IMR-90 (cell line): ENCODE measurements around the gene HPN. TPM values are rescaled to one million over a fixed set of nuclear protein-coding genes. Genes with fewer than 3 reads are reported as not detected.

Experiments used
- ATAC-seq: fragments of 200-7000 bp; cut with Tn5 transposase; 2 replicates; pipeline ENCODE4 v1.9.1; 2020; ENCODE audit warnings: low read depth, mild to moderate bottlenecking, moderate library complexity
- BruUV-seq: library from RNA; stranded (reverse); fragments of 400-500 nt; replicated peaks from 2 replicates; lab custom pipeline; 2021; lab: Mats Ljungman, UMichigan
- CTCF ChIA-PET: fragments of 300-600 bp; formaldehyde crosslinking; extraction: SDS; loops from one replicate; lab custom pipeline; 2021; ENCODE audit warnings: antibody characterized with exemption; lab: Yijun Ruan, JAX
- POLR2A ChIA-PET: fragments of 300-600 bp; sonication (Branson Sonifier 250); formaldehyde crosslinking; loops from one replicate; lab custom pipeline; 2022; ENCODE audit warnings: antibody characterized with exemption; ENCODE audit not compliant: unreplicated experiment; lab: Charles Lee
- DNase-seq: peaks from one replicate; pipeline ENCODE4 v3.0.0; 2013
- H2AFZ ChIP-seq: replicated peaks from 2 replicates; pipeline ENCODE3; 2013; ENCODE audit warnings: low read length, mild to moderate bottlenecking; ENCODE audit not compliant: poor library complexity
- H2AK5ac ChIP-seq: 2 replicates; pipeline ENCODE4 v1.6.1; 2013; ENCODE audit warnings: low read depth, low read length, inconsistent platforms
- H2AK9ac ChIP-seq: replicated peaks from 2 replicates; pipeline ENCODE3; 2013; ENCODE audit warnings: mild to moderate bottlenecking, low read depth, low read length, moderate library complexity; ENCODE audit not compliant: poor library complexity
- H2BK120ac ChIP-seq: 2 replicates; pipeline ENCODE4 v1.6.1; 2013; ENCODE audit warnings: low read depth, low read length, inconsistent platforms
- H2BK15ac ChIP-seq: 3 replicates; pipeline ENCODE4 v1.6.1; 2013; ENCODE audit warnings: low read depth, low read length, inconsistent platforms
- H2BK20ac ChIP-seq: 2 replicates; pipeline ENCODE4 v1.6.1; 2013; ENCODE audit warnings: low read depth, mild to moderate bottlenecking, inconsistent platforms, low read length, moderate library complexity
- H2BK5ac ChIP-seq: 2 replicates; pipeline ENCODE4 v1.6.1; 2013; ENCODE audit warnings: mild to moderate bottlenecking, low read depth, low read length, inconsistent platforms; ENCODE audit not compliant: poor library complexity, severe bottlenecking
- H3K14ac ChIP-seq: replicated peaks from 2 replicates; pipeline ENCODE4 v1.6.1; 2013; ENCODE audit warnings: low read depth, low read length, inconsistent platforms
- H3K18ac ChIP-seq: 2 replicates; pipeline ENCODE4 v1.6.1; 2013; ENCODE audit warnings: low read depth, low read length, control low read depth
- H3K23ac ChIP-seq: 2 replicates; pipeline ENCODE4 v1.6.1; 2013; ENCODE audit warnings: low read depth, low read length, inconsistent platforms
- H3K27ac ChIP-seq: 2 replicates; pipeline ENCODE4 v1.5.1; 2013; ENCODE audit warnings: mild to moderate bottlenecking, control low read depth, low read length; ENCODE audit not compliant: insufficient read depth
- H3K27me3 ChIP-seq: 2 replicates; pipeline ENCODE4 v1.6.1; 2013; ENCODE audit warnings: low read length; ENCODE audit not compliant: control insufficient read depth, insufficient read depth
- H3K36me3 ChIP-seq: 2 replicates; pipeline ENCODE4 v1.6.1; 2013; ENCODE audit warnings: low read length, mixed read lengths; ENCODE audit not compliant: control insufficient read depth, insufficient read depth
- H3K4ac ChIP-seq: 2 replicates; pipeline ENCODE4 v1.6.1; 2013; ENCODE audit warnings: low read depth, low read length, inconsistent platforms
- H3K4me1 ChIP-seq: 2 replicates; pipeline ENCODE4 v1.6.1; 2013; ENCODE audit warnings: low read length, mixed read lengths; ENCODE audit not compliant: control insufficient read depth, insufficient read depth
- H3K4me2 ChIP-seq: 2 replicates; pipeline ENCODE4 v1.6.1; 2013; ENCODE audit warnings: low read depth, mild to moderate bottlenecking, control low read depth, low read length, moderate library complexity
- H3K4me3 ChIP-seq: 2 replicates; pipeline ENCODE4 v1.5.1; 2013; ENCODE audit warnings: low read depth, mild to moderate bottlenecking, control low read depth, low read length, moderate library complexity; ENCODE audit not compliant: insufficient read depth
- H3K56ac ChIP-seq: 2 replicates; pipeline ENCODE4 v1.6.1; 2013; ENCODE audit warnings: low read length, inconsistent platforms; ENCODE audit not compliant: insufficient read depth; ENCODE audit errors: extremely low read depth
- H3K79me1 ChIP-seq, 2 experiments: 2 replicates each; pipeline ENCODE4 v1.6.1; 2013; ENCODE audit warnings: low read length in 2 of 2, inconsistent platforms in 1 of 2, low read depth in 1 of 2
- H3K9ac ChIP-seq: 2 replicates; pipeline ENCODE4 v1.6.1; 2013; ENCODE audit warnings: low read depth, low read length, control low read depth
- H3K9me1 ChIP-seq: 2 replicates; pipeline ENCODE4 v1.6.1; 2013; ENCODE audit warnings: low read length, inconsistent platforms; ENCODE audit not compliant: insufficient read depth
- H3K9me3 ChIP-seq: 2 replicates; pipeline ENCODE4 v1.6.1; 2013; ENCODE audit warnings: low read length; ENCODE audit not compliant: control insufficient read depth, insufficient read depth
- H4K20me1 ChIP-seq: 2 replicates; pipeline ENCODE4 v1.6.1; 2013; ENCODE audit warnings: low read length, inconsistent platforms; ENCODE audit not compliant: insufficient read depth
- H4K5ac ChIP-seq: 2 replicates; pipeline ENCODE4 v1.6.1; 2013; ENCODE audit warnings: mild to moderate bottlenecking, low read depth, low read length, control low read depth
- H4K8ac ChIP-seq, 2 experiments: 2 replicates each; pipeline ENCODE4 v1.6.1; 2013; ENCODE audit warnings: low read depth in 2 of 2, low read length in 2 of 2, control low read depth in 1 of 2, inconsistent platforms in 1 of 2
- H4K91ac ChIP-seq: 2 replicates; pipeline ENCODE4 v1.6.1; 2013; ENCODE audit warnings: low read depth, low read length, inconsistent platforms; ENCODE audit not compliant: insufficient read depth
- RAD21 ChIP-seq: IDR thresholded peaks from 2 replicates; pipeline ENCODE4 v1.6.1; 2012; ENCODE audit warnings: low read length, improper control_type of control experiment
- WGBS, 2 experiments: methylation state at CpG; one replicate each; pipeline versions ENCODE4 v1.1.5 to v1.1.7; 2013; ENCODE audit warnings: missing lambda C conversion rate in 2 of 2; ENCODE audit not compliant: insufficient read length in 1 of 2; ENCODE audit errors: extremely low coverage in 2 of 2; 5-methylcytosine and 5-hydroxymethylcytosine counted together
- dilution Hi-C: fragments of 300-500 bp; cut with HindIII; formaldehyde crosslinking; loops from one replicate; pipeline ENCODE4 v1.14.3; 2018; ENCODE audit warnings: low sequenced_read_pairs; ENCODE audit not compliant: unreplicated experiment
- in situ Hi-C: fragments of 300-500 bp; cut with MboI; formaldehyde crosslinking; loops from 3 replicates; pipeline ENCODE4 v1.14.3; 2019; ENCODE audit warnings: low sequenced_read_pairs, inconsistent platforms, mixed read lengths
- intact Hi-C: fragments of 100-400 bp; cut with micrococcal nuclease; formaldehyde crosslinking; loops from 2 replicates; pipeline ENCODE4 v1.10.0; 2022
- polyA plus RNA-seq, 3 experiments: library from polyadenylated mRNA; depleted of rRNA; stranded (reverse); fragments of >200 nt; gene quantifications; 2 replicates each; pipeline ENCODE4 v1.2.3, GENCODE V29; 2012; ENCODE audit warnings: low replicate concordance in 1 of 3
- total RNA-seq: library from RNA; depleted of rRNA; stranded (reverse); fragments of >200 nt; gene quantifications from 2 replicates; pipeline ENCODE4 v1.2.3, GENCODE V29; 2012
- TF ChIP-seq, protein P1 (sequence below): conservative IDR thresholded peaks from 2 replicates; pipeline ENCODE4 v1.5.1; 2012; ENCODE audit warnings: mild to moderate bottlenecking, low read depth, low read length, improper control_type of control experiment
- TF ChIP-seq, protein P2 (sequence below): fragments of 150-350 bp; IDR thresholded peaks from 2 replicates; pipeline ENCODE4 v1.6.1; 2016; ENCODE audit warnings: low read depth, mild to moderate bottlenecking, low read length, moderate library complexity, borderline replicate concordance

The HPN gene
- total and polyA plus RNA-seq, 2 of the 4 experiments (the other 2 are of a cell fraction), result not detected

DNA sequence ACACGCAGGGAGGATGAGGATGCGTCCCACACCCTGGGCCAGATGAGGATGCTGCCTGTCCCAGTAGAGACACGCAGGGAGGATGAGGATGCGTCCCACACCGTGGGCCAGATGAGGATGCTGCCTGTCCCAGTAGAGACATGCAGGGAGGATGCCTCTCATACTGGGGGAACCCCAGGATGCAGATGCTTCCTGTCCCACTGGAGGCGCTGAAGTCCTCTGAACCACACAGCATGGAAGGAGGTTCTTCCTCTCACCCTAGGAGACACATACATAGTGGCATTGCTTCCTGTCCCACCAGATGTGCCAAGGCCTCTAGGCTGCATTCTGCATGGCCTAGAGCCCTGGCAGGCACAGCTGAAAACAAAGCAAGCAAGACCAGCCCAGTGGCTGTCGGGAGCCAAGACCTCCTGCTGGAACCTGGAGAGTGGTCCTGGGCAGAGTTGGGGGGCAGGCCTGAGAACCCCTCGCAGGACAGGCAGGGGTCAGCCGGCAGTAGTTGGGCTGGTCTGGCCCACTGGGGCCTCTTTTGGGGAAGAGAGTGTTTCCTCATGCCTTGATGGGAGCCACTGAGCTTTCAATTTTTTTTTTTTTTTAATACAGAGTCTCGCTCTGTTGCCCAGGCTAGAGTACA lies 4.3 kb downstream of the HPN start:
- intact Hi-C loops, result loop anchor here (2.0 kb wide), 1 partner anchor 89 kb away; the partner anchor contains the start of gene LGI4
- Histone ChIP-seq H3K56ac (no peak overlapping the region), H3K79me1 (no peaks in the 10 kb centered on the region), H2AFZ (no peak overlapping the region), H2AK5ac (no peak overlapping the region), H4K8ac (no peak overlapping the region), H4K91ac (no peak overlapping the region), H2BK120ac (no peak overlapping the region), H3K23ac (no peak overlapping the region), H3K27me3 (peaks cover 16% of the 10 kb centered on the region), H3K18ac (no peak overlapping the region), H2BK15ac (no peak overlapping the region), H3K9me3 (no peaks in the 10 kb centered on the region), H3K9ac (no peak overlapping the region), H2AK9ac (no peak overlapping the region), H3K4me3 (no peak overlapping the region), H3K4me2 (no peak overlapping the region), H3K14ac (no peak overlapping the region), H3K4me1 (peaks cover 2% of the 10 kb centered on the region; the same call in 1 of the 2 replicates), H3K27ac (no peak overlapping the region), H4K5ac (no peak overlapping the region), H3K4ac (no peak overlapping the region), H3K9me1 (no peaks in the 10 kb centered on the region), H2BK20ac (no peak overlapping the region), H3K36me3 (no peaks in the 10 kb centered on the region), H4K20me1 (no peaks in the 10 kb centered on the region), H2BK5ac (no peak overlapping the region)
- dilution Hi-C loops, result no loop called here
- BruUV-seq, result no TSS peak
- POLR2A ChIA-PET, result no interaction called here
- CTCF ChIA-PET, result interaction anchor here (0.9 kb wide), 1 partner anchor 212 kb away, joined by 3 read pairs; no protein-coding TSS in a partner anchor
- ATAC-seq (peak; percentile 83), DNase-seq (peak; percentile 28)
- TF ChIP-seq, protein P1, sequence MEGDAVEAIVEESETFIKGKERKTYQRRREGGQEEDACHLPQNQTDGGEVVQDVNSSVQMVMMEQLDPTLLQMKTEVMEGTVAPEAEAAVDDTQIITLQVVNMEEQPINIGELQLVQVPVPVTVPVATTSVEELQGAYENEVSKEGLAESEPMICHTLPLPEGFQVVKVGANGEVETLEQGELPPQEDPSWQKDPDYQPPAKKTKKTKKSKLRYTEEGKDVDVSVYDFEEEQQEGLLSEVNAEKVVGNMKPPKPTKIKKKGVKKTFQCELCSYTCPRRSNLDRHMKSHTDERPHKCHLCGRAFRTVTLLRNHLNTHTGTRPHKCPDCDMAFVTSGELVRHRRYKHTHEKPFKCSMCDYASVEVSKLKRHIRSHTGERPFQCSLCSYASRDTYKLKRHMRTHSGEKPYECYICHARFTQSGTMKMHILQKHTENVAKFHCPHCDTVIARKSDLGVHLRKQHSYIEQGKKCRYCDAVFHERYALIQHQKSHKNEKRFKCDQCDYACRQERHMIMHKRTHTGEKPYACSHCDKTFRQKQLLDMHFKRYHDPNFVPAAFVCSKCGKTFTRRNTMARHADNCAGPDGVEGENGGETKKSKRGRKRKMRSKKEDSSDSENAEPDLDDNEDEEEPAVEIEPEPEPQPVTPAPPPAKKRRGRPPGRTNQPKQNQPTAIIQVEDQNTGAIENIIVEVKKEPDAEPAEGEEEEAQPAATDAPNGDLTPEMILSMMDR, result peak; percentile 37
- TF ChIP-seq, protein P2, sequence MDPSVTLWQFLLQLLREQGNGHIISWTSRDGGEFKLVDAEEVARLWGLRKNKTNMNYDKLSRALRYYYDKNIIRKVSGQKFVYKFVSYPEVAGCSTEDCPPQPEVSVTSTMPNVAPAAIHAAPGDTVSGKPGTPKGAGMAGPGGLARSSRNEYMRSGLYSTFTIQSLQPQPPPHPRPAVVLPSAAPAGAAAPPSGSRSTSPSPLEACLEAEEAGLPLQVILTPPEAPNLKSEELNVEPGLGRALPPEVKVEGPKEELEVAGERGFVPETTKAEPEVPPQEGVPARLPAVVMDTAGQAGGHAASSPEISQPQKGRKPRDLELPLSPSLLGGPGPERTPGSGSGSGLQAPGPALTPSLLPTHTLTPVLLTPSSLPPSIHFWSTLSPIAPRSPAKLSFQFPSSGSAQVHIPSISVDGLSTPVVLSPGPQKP, result no peak
- 0 out of 2 replicates have a peak, but pooled peaks have one; percentile 6 for TF ChIP-seq RAD21
- 42% methylated on average over 6 of the region's 10 CpGs; no CpG with 5 or more reads in 1 of the 2 experiments for WGBS, 2 experiments
- in situ Hi-C loops, result no loop called here
